Stimulated activated CD8-positive, alpha-beta memory T cell treated with anti-CD3 and anti-CD28 coated beads, Interleukin-12 subunit alpha, Interleukin-12 subunit beta, amount 100 ng/mL, for 1 hour (primary cell): Measurements from ENCODE around the gene HIVEP2.

Experiments used
- DNase-seq: peaks from one replicate; pipeline ENCODE4 v3.0.0-alpha.2; 2020; ENCODE audit warnings: low read depth

Gene HIVEP2

GRCh38 chr6:142914937-142915697, 29.9 kb downstream of the HIVEP2 start:
- no peak for DNase-seq

GRCh38 chr6:142914369-142914768, 30.6 kb downstream of the HIVEP2 start:
- no peak for DNase-seq

GRCh38 chr6:142913511-142914047, 31.4 kb downstream of the HIVEP2 start:
- peak; percentile 57 for DNase-seq

GRCh38 chr6:142913036-142913510, 31.9 kb downstream of the HIVEP2 start:
- no peak for DNase-seq

- no peak for DNase-seq
Observed at GRCh38 chr6:142912125-142912524, 32.9 kb downstream of the HIVEP2 start.

GRCh38 chr6:142911430-142911829, 33.5 kb downstream of the HIVEP2 start:
- no peak for DNase-seq

GRCh38 chr6:142909686-142910085, 35.3 kb downstream of the HIVEP2 start:
- DNase-seq, result no peak

GRCh38 chr6:142908235-142908634, 36.7 kb downstream of the HIVEP2 start:
- DNase-seq, result no peak

- no peak for DNase-seq
Observed at GRCh38 chr6:142907544-142907943, 37.4 kb downstream of the HIVEP2 start.

- DNase-seq, result no peak
Observed at GRCh38 chr6:142906945-142907470, 38.0 kb downstream of the HIVEP2 start.

- DNase-seq, result no peak
Observed at GRCh38 chr6:142903812-142904211, 41.2 kb downstream of the HIVEP2 start.

GRCh38 chr6:142902636-142903053, 42.3 kb downstream of the HIVEP2 start:
- peak; percentile 55 for DNase-seq

GRCh38 chr6:142901611-142902010, 43.4 kb downstream of the HIVEP2 start:
- DNase-seq, result no peak

GRCh38 chr6:142900227-142900971, 44.6 kb downstream of the HIVEP2 start:
- DNase-seq, result no peak

- DNase-seq, result no peak
Observed at GRCh38 chr6:142898927-142899895, 45.8 kb downstream of the HIVEP2 start.

- no peak for DNase-seq
Observed at GRCh38 chr6:142897659-142898058, 47.3 kb downstream of the HIVEP2 start.

GRCh38 chr6:142896732-142897131, 48.2 kb downstream of the HIVEP2 start:
- no peak for DNase-seq

GRCh38 chr6:142893088-142893487, 51.9 kb downstream of the HIVEP2 start:
- no peak for DNase-seq

GRCh38 chr6:142892254-142893021, 52.5 kb downstream of the HIVEP2 start:
- no peak for DNase-seq

- DNase-seq, result no peak
Observed at GRCh38 chr6:142891454-142891853, 53.5 kb downstream of the HIVEP2 start.

GRCh38 chr6:142888456-142888855, 56.5 kb downstream of the HIVEP2 start:
- no peak for DNase-seq
